Kidney epithelial cell (primary cell): ENCODE results near the gene XBP1. TPM values are rescaled to one million over a fixed set of nuclear protein-coding genes. Genes with fewer than 3 reads are reported as not detected.
"Not testable (repeated sequence)": the region's sequence is repeated elsewhere in the genome, so short reads cannot be mapped to it uniquely, and the experiment has no call there.

Experiments used
- DNase-seq: peaks from one replicate; pipeline ENCODE4 v3.0.0-alpha.2; 2010; ENCODE audit warnings: low read depth
- H3K27me3 ChIP-seq: 2 replicates; pipeline ENCODE4 v1.6.0; 2011; ENCODE audit warnings: low read length; ENCODE audit not compliant: control insufficient read depth, insufficient read depth
- H3K36me3 ChIP-seq: 2 replicates; pipeline ENCODE4 v1.5.1; 2011; ENCODE audit warnings: low read length; ENCODE audit not compliant: control insufficient read depth, insufficient read depth
- H3K4me3 ChIP-seq: 2 replicates; pipeline ENCODE4 v1.5.1; 2011; ENCODE audit warnings: low read depth, mild to moderate bottlenecking, control low read depth, low read length
- CTCF ChIP-seq: IDR thresholded peaks from 2 replicates; pipeline ENCODE4 v1.5.1; 2011; ENCODE audit warnings: mild to moderate bottlenecking, moderate library complexity, low read length, control low read depth, inconsistent platforms; ENCODE audit not compliant: insufficient read depth, poor library complexity, severe bottlenecking
- total RNA-seq: library from RNA; depleted of rRNA; stranded (reverse); fragments of >200 nt; gene quantifications from 2 replicates; pipeline ENCODE4 v1.2.3, GENCODE V29; 2015

XBP1 gene
- total RNA-seq, 1 donor from 2014 or later: 291 TPM

DNA sequence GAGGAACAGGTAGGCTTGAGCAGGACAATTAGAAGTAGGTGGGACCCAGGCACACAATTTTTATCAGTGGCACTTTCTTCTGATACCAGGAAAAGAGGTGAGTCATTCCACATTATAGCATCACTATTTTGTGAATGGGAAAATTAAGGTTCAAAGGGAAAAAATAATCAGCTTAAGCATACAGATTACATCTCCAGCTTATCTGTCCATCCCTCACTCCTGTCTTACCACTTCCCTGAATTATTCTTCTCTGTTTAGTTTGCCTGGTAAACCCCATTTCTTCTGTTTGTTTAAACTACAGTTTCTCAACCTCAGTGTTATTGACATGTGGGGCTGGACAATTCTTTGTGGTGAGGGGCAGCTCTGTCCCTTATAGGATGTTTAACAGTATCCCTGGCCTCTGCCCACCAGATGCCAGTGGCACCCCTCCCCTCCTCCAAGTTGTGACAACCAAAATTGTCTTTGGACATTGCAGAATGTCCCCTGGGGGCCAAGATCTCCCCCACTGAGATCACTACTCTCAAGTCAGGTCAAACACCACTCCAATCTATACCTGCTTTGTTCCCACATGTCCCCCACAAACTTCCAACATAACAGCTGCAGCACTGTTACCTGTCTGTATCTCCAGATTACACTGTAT is 8.5 kb upstream of the XBP1 start:
- TF ChIP-seq CTCF: no peak

GRCh38 chr22:28805426-28805825 is 5.1 kb upstream of the XBP1 start:
- H3K4me3 ChIP-seq, H3K27me3 ChIP-seq, DNase-seq, H3K36me3 ChIP-seq: not testable (repeated sequence)

More for the DNA sequence above, 8.5 kb upstream of the XBP1 start:
- no peaks in the 10 kb centered on the region for H3K27me3 ChIP-seq
- no peak for DNase-seq
- H3K36me3 ChIP-seq: no peaks in the 10 kb centered on the region
- H3K4me3 ChIP-seq: no peak overlapping the region

DNA sequence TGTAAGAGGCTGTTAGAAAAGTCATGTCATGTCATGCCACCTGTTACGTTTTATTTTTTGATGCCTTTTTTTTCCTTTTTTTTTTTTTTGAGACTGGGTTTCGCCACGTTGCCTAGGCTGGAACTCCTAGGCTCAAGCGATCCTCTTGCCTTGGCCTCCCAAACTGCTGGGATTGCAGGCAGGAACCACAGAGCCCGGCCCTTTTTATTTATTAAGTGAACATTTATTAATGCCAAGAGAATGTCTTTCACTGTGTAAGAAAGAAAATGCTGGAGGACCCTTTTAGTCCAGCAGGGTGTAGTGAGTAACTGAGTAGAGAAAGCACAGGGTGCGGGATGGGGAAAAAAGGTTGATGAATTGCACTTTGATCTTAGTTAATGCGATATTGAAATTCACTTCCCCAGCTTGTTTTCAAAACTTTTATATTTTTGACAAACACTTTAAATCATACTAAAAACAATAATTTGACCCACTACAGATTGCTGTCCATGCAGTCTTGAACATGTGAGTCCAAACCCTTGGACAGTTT is 2.3 kb upstream of the XBP1 start:
- no peaks in the 10 kb centered on the region for H3K36me3 ChIP-seq

DNA sequence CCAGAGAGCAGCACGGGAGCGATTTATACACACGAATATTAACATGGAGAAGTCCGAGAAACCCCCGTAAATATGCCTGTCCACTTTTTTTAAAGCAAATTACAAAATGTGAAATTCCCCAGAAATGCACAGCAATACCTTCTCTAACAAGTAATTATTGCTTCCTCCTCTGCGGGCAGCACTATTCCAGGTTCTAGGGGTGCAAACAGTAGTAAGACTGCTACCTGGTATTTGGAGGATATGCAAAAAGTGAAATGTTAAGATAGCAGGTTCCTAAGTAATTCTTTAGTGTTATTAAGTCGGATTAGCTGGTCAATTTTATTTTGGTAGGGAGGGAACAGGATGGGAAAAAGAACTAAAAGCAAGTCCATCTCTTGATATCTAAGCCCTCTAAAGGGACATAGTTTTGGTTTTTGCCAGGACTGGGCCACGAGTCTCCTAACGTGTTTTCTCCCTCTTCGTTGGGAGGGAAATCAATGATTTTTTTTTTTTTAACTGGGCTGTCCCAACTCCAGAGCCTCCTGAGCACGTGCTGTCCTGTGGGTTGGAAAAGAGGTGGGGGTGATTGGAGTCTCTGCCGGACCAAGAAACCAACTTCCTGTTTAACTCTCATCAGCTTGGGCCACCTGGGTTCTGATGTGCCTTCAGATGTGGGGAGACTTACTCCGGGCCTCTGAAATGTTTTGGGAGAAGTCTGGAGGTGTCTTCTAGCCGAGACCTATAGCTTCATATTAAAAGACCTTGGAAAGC is 1.7 kb upstream of the XBP1 start:
- no peak for DNase-seq
- Histone ChIP-seq H3K36me3 (no peaks in the 10 kb centered on the region), H3K4me3 (no peak overlapping the region), H3K27me3 (no peaks in the 10 kb centered on the region)
- no peak for TF ChIP-seq CTCF

More for the DNA sequence above, 2.3 kb upstream of the XBP1 start:
- Histone ChIP-seq H3K4me3 (no peak overlapping the region), H3K27me3 (no peaks in the 10 kb centered on the region)
- no peak for TF ChIP-seq CTCF
- no peak for DNase-seq

- TF ChIP-seq CTCF: no peak
- DNase-seq: no peak
- H3K4me3 ChIP-seq: peak overlapping the region; percentile 93
- H3K36me3 ChIP-seq: peaks cover 4% of the 10 kb centered on the region
- no peaks in the 10 kb centered on the region for H3K27me3 ChIP-seq
Observed at GRCh38 chr22:28799606-28800307, 612 bp downstream of the XBP1 start.

DNA sequence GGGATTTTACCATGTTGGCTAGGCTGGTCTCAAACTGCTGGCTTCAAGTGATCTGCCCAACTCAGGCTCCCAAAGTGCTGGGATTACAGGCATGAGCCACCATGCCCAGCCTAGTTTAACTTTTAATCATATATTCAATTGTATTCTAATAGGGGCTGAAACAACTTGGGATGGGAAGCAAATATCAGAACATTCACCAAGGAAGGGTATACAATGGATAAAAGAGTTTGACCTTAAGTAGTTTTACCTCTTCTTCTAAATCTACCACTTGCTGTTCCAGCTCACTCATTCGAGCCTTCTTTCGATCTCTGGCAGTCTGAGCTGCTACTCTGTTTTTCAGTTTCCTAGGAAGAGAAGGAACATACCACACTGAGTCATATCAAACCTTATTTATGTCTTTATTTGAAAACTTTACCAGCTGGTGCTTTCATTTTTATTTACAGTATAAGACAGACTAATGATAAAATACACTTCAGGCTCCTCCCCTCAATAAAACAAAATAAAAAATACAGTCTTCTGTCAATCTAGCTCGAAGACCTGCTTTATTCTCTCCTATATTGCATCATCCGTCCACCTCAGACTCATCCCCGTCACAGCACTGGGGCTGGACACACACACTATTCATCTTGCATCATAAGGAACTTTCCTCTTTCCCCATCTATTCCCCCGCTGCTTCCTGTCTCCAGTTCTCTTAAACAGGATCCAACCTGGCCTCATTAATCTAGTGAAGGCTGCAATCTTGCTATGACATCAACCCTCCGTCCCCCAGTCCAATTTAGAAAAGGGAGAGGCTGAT is 1.4 kb downstream of the XBP1 start:
- peak; percentile 64 for DNase-seq
- Histone ChIP-seq H3K4me3 (peak overlapping the region; percentile 93), H3K27me3 (no peaks in the 10 kb centered on the region), H3K36me3 (peaks cover 4% of the 10 kb centered on the region)
- no peak for TF ChIP-seq CTCF
